ENCODE data around the gene PACS1. TPM values are rescaled to one million over a fixed set of nuclear protein-coding genes. Genes with fewer than 3 reads are reported as not detected.

PACS1 gene
- polyA plus RNA-seq, 1 of the 3 experiments (the other 2 are of a cell fraction) = 37.3 TPM

- TF ChIP-seq ZBTB33 (IDR thresholded peaks at IDR 0.05; ENCODE audit: borderline replicate concordance, low read depth) = no peak
These were observed 209.1 kb downstream of the PACS1 start (continued) for GRCh38 chr11:66279092-66279734.

DNA sequence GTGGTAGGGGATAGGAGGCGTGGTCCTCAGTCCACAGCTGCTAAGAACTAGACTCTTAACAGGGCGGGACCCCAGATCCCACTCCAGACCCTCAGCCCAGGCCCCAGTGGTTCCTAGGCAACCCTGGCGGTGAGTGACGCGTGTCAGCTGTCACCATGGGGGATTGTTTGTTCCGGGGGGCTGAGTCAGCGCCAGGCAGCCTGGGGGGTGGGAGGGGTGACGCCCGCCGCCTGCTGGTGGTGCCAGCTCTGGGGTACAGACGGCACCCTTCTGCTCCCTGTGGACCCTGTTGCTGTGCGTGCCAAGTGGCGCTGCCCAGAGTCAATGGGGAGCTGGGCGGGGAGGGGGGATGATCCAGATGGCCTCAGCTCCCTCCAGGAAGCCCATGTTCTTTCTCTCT, 210.4 kb downstream of the PACS1 start:
- ChIA-PET POLR2A (interaction anchor here (0.7 to 1.8 kb wide), 5 partner anchors 7 to 33 kb away, joined by 3 to 6 read pairs (median 3); partner anchors contain the start of genes RAB1B and YIF1A), CTCF (interaction anchor here (1.4 to 8.2 kb wide), 6 partner anchors 11 to 58 kb away, joined by 4 to 111 read pairs (median 36); partner anchors contain the start of genes RAB1B, RIN1 and TMEM151A)
- H3K4me1 ChIP-seq (ENCODE audit: control insufficient read depth in 1 of 2, insufficient read depth in 2 of 2, low read depth in 1 of 2, low read length in 1 of 2) = peaks cover 0 to 47% of the 10 kb centered on the region in 2 experiments; a peak in 1 of 4 replicates
- H3K9ac ChIP-seq = no peak overlapping the region
- H3K4me2 ChIP-seq = no peak overlapping the region
- H3K27ac ChIP-seq (ENCODE audit: low read depth in 2 of 2, low read length in 1 of 2) = no peak overlapping the region; a peak in 1 of 4 replicates
- H3K9me3 ChIP-seq = no peaks in the 10 kb centered on the region
- no peaks in the 10 kb centered on the region for H3K9me2 ChIP-seq
- TF ChIP-seq GATA2 (CRISPR knock-in tag; IDR thresholded peaks at IDR 0.05) = no peak
- peak; percentile 8; the same call in 1 of the 2 replicates for TF ChIP-seq PBX3 (IDR thresholded peaks at IDR 0.05)
- peaks cover 0 to 36% of the 10 kb centered on the region in 2 experiments for H3K36me3 ChIP-seq (replicated peaks in 1 of 2; ENCODE audit: control insufficient read depth in 1 of 2, insufficient read depth in 2 of 2, low read length in 1 of 2)
- no peaks in the 10 kb centered on the region for H3K27me3 ChIP-seq (ENCODE audit: insufficient read depth)
- peaks cover 18% of the 10 kb centered on the region for H4K20me1 ChIP-seq (ENCODE audit: insufficient read depth)
- 78% methylated on average over 4 of the region's 14 CpGs for whole genome bisulfite sequencing (ENCODE audit: low lambda C conversion rate)
- peaks cover 21% of the 10 kb centered on the region for H3F3A ChIP-seq (replicated peaks; ENCODE audit: insufficient read depth)
- peaks cover 5% of the 10 kb centered on the region; the same call in 1 of the 2 replicates for H3K79me2 ChIP-seq (ENCODE audit: insufficient read depth)
- H3K4me3 ChIP-seq (ENCODE audit: low read depth in 2 of 2, low read length in 1 of 2) = no peak overlapping the region
- no peak overlapping the region for H2AFZ ChIP-seq (ENCODE audit: low read depth)
- DNase-seq = peak; percentile 47

GRCh38 chr11:66281001-66281400, 210.9 kb downstream of the PACS1 start:
- peaks cover 11% of the 10 kb centered on the region; the same call in 1 of the 2 replicates for H3K79me2 ChIP-seq (ENCODE audit: insufficient read depth)
- H4K20me1 ChIP-seq (ENCODE audit: insufficient read depth) = peaks cover 18% of the 10 kb centered on the region
- H3K4me2 ChIP-seq = no peak overlapping the region
- H3K27me3 ChIP-seq (ENCODE audit: insufficient read depth) = no peaks in the 10 kb centered on the region
- 78% methylated on average over 6 of the region's 6 CpGs for WGBS (ENCODE audit: low lambda C conversion rate)
- no peak for DNase-seq
- POLR2A ChIA-PET = interaction anchor here (0.7 to 1.8 kb wide), 3 partner anchors 8 to 32 kb away, joined by 3 to 6 read pairs (median 3); partner anchors contain the start of genes RAB1B and YIF1A
- no peak for TF ChIP-seq TCF12 (IDR thresholded peaks at IDR 0.05)
- TF ChIP-seq, protein P1, sequence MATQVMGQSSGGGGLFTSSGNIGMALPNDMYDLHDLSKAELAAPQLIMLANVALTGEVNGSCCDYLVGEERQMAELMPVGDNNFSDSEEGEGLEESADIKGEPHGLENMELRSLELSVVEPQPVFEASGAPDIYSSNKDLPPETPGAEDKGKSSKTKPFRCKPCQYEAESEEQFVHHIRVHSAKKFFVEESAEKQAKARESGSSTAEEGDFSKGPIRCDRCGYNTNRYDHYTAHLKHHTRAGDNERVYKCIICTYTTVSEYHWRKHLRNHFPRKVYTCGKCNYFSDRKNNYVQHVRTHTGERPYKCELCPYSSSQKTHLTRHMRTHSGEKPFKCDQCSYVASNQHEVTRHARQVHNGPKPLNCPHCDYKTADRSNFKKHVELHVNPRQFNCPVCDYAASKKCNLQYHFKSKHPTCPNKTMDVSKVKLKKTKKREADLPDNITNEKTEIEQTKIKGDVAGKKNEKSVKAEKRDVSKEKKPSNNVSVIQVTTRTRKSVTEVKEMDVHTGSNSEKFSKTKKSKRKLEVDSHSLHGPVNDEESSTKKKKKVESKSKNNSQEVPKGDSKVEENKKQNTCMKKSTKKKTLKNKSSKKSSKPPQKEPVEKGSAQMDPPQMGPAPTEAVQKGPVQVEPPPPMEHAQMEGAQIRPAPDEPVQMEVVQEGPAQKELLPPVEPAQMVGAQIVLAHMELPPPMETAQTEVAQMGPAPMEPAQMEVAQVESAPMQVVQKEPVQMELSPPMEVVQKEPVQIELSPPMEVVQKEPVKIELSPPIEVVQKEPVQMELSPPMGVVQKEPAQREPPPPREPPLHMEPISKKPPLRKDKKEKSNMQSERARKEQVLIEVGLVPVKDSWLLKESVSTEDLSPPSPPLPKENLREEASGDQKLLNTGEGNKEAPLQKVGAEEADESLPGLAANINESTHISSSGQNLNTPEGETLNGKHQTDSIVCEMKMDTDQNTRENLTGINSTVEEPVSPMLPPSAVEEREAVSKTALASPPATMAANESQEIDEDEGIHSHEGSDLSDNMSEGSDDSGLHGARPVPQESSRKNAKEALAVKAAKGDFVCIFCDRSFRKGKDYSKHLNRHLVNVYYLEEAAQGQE (IDR thresholded peaks at IDR 0.05; ENCODE audit: low read depth, low read length) = no peak
- TF ChIP-seq FOXM1 (IDR thresholded peaks at IDR 0.05; ENCODE audit: low read depth) = no peak
- TF ChIP-seq RCOR1 (IDR thresholded peaks at IDR 0.05; ENCODE audit: low read length) = no peak
- no peak overlapping the region; a peak in 1 of 4 replicates for H3K27ac ChIP-seq (ENCODE audit: low read depth in 2 of 2, low read length in 1 of 2)
- H2AFZ ChIP-seq (ENCODE audit: low read depth) = no peak overlapping the region
- no peak overlapping the region for H3K9ac ChIP-seq
- peaks cover 0 to 47% of the 10 kb centered on the region in 2 experiments; a peak in 1 of 4 replicates for H3K4me1 ChIP-seq (ENCODE audit: control insufficient read depth in 1 of 2, insufficient read depth in 2 of 2, low read depth in 1 of 2, low read length in 1 of 2)
- CTCF ChIA-PET = interaction anchor here (1.4 to 8.2 kb wide), 8 partner anchors 10 to 108 kb away, joined by 3 to 111 read pairs (median 16); partner anchors contain the start of genes RAB1B, RIN1 and TMEM151A
- peaks cover 0 to 36% of the 10 kb centered on the region in 2 experiments for H3K36me3 ChIP-seq (replicated peaks in 1 of 2; ENCODE audit: control insufficient read depth in 1 of 2, insufficient read depth in 2 of 2, low read length in 1 of 2)
- no peak overlapping the region for H3K4me3 ChIP-seq (ENCODE audit: low read depth in 2 of 2, low read length in 1 of 2)
- no peaks in the 10 kb centered on the region for H3K9me3 ChIP-seq
- H3K9me2 ChIP-seq = no peaks in the 10 kb centered on the region
- H3F3A ChIP-seq (replicated peaks; ENCODE audit: insufficient read depth) = peaks cover 21% of the 10 kb centered on the region

Data from SK-N-SH (cell line).